Medulla oblongata (tissue), 1 donor: Measurements from ENCODE around the gene STEAP4.

ENCODE experiments used
- DNase-seq: peaks from one replicate; pipeline ENCODE4 v3.0.0-alpha.2; 2015; ENCODE audit errors: extremely low spot score

The STEAP4 gene

DNA sequence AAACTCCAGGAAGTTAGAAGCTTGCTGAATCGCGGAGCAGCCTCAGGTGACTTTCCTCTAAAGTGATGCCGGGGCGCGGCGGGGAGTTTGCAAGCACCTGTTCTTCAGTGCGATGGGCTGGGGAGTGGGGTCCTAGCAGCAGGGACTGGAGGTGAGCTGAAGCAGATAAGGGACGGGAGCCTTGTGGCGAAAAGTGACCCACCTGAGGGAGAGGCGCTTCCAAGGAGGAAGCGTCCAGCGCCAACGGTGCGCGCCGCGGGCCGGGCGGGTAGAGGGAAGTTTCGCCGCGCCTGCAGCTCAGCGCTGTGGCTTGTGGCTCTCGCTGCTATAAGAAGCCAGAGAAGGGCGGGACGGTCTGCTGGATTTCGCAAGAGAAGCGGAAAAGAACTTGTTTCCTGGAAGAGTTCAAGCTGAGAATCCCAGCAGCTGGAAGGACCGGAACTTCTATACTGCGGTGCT is at the start of gene STEAP4:
TSS of gene STEAP4 (minus strand) at position 305 of the 459 bp plus-strand sequence. CDS start 22,625 bp downstream, outside the sequence.
- peak; percentile 64 for DNase-seq

DNA sequence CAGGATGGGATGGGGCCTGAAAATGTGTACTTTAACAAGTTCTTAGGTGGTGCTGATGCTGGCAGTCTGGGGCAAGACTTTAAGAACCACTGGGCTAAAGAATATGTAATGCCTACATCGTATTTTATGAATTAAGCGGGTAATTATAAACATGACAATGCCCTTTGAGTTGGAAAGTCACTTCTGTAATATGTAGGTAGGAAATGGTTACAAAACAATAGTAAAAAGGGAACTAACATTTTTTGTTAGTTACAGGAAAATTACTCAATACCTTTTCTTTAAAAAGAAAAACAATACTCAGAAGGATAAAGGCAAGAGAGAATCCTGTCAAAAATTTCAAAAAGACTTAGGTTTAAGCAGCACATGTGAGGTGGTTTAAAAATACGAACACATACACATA is 48.3 kb upstream of the STEAP4 start:
- DNase-seq, result no peak

DNA sequence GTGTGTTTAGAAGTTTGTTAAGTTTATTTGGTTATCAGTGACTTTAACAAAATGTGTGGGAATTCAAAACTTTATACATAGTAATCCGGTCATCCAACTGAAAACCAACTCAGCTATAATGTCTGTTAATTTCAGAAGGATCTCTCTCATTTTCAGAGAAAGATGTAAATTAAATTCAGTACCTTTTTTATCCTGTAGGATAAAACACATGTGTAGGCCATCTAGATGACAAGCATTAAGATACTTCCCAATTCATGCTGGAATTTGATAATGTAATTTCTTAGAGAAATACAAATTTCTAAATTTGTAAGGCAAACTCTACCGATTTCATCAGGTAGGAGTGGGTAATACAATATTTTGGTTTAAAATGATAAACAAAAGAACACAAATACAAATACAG is 43.4 kb upstream of the STEAP4 start:
- DNase-seq, result no peak

- no peak for DNase-seq
Observed at GRCh38 chr7:88347517-88347916, 40.8 kb upstream of the STEAP4 start.

DNA sequence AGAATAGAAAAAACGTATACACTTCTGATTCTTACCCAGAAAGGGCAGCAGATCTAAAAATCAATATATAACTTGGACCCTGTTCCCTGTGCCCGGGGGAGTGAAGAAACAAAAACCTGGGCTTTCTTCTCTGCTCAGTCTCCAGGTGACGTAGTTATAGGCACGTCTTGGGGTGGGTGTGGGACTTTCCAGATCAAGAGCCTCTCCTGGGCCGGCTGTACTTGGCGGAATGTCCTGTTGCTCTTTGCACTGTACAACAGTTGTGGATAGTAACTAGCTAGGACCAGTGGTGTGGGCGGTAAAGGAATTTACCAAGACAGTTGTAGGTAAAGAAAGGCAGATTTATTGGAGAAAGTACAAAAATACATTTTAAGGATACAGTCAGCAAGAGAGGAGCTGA is 40.4 kb upstream of the STEAP4 start:
- DNase-seq, result no peak

- DNase-seq, result no peak
Observed at GRCh38 chr7:88346357-88346756, 39.7 kb upstream of the STEAP4 start.

- peak; percentile 55 for DNase-seq
Observed at GRCh38 chr7:88344956-88345832, 38.5 kb upstream of the STEAP4 start.

DNA sequence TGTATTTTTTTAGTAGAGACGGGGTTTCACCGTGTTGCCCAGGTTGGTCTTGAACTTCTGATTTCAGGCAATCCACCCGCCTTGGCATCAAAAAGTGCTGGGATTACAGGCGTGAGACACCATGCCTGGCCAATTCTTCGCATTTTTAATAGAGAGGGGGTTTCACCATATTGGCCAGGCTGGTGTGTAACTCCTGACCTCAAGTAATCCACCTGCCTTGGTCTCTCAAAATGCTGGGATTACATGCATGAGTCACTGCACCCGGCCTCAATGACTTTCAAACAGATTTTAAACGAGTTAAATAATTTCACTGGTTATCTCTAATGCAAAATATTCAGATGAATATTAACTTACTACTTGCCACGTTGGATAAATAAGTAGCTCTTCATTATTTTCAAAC is 37.6 kb upstream of the STEAP4 start:
- DNase-seq, result no peak

DNA sequence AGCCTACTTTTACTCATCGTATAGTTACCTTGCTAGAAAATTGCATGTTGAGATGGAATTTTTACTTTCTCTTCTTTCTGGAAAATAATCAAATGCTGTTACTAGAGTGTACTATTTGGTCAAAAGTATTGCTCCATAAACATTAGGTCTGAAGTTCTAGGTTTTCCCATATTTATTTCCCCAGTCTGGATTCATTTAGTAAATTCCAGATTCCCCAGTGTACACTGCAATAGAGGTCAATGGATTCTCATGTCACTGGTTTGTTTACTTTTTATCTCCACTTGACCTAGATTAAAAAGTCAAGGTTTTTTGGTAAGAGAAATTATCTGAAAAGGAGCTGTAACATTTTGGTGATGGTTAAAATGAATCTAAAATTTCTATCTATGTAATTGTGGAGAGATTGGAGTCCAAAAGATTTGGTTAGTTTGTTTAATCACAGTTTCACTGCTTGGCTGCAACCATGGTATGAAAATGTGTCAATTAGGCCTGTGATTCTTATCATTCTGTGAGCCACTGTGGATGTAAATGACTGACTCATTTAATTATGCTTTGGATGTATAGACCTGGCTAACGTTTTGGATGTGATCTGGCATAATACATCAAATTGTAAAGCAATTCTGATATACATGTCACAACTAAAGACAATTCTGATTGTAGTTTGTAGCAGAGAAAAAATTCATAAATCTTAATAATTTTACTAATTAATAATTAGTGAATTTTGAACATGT is 32.7 kb upstream of the STEAP4 start:
- DNase-seq, result no peak

GRCh38 chr7:88338503-88338902 is 31.8 kb upstream of the STEAP4 start:
- no peak for DNase-seq

DNA sequence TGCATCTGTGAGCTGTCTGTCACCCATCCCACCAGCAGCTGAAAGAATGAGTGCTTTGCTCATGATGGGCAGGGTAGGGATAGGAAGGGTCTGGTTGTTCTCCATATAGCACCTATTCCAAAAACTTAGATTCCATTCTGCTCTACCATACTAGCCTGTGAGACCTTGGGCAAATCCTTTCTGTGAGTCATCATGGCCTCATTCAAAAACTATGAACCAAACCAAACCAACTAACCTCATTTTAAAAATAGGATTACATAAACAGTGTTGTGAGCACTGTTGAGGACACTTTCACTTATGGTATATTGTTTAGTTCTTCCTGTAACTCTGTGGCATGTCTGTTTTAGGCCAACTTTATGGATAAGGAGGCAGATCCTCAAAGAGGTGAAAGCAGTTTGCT is 30.9 kb upstream of the STEAP4 start:
- DNase-seq, result no peak

DNA sequence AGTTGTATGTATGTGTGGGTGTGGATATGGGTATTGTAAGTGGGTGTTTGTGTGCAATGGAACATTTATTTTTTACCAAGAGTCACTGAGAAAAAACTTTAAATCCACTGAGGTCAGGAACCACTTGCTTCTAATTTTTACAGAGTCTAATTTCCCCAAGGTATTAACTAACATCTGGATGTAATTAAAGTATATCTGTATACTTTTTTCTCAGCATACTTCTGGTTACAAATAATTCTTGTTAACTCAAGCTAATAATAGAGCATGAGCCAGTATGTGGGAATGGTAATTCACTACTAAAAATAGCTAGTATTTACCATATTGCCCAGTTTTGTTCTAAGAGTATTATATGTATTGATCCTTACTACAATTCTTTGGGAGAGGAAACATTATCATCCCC is 24.6 kb upstream of the STEAP4 start:
- DNase-seq, result no peak

- DNase-seq, result no peak
Observed at GRCh38 chr7:88329532-88330463, 23.1 kb upstream of the STEAP4 start.

GRCh38 chr7:88328787-88329186 is 22.1 kb upstream of the STEAP4 start:
- no peak for DNase-seq

GRCh38 chr7:88324699-88325098 is 18.0 kb upstream of the STEAP4 start:
- DNase-seq, result no peak

DNA sequence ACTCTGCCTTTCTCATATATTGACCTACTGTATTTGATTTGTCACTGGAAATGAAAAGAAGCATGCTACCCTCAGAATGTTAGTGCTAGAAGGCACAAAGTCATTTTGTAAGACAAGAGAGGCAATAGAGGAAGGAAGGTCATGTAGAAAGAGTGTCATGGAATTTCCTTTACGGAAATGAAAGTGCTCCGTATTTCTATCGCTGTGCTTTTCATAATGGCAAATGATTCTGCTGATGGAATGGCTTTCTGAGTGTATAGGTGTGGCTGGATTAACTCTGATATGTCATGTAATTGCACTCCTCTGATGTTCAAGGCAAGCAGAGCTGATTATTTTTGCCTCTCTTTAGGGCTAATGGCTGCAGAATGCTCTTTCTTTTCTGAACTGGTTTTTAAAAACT is 15.5 kb upstream of the STEAP4 start:
- DNase-seq, result peak; percentile 52

- DNase-seq, result no peak
Observed at GRCh38 chr7:88321694-88322093, 15.0 kb upstream of the STEAP4 start.

DNA sequence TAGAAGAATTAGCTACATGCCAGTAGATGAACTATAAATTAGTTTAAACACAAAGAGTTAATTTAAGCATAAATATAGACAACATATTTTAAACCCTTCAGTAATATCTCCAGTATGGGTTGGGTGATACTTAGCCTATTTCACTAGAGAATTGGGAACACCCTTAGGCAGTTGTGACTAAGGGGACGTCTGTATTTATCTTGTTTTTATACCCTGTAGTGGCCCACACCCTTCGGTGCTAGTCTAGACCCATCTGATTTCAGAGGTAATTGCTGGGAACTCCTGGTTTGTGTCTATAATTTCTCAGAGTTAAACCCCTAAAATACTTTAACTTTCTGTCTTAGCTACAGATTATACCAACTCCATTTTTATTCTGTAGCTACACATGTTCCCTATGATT is 11.5 kb upstream of the STEAP4 start:
- DNase-seq, result no peak

- peak; percentile 13 for DNase-seq
Observed at GRCh38 chr7:88317422-88317821, 10.7 kb upstream of the STEAP4 start.

GRCh38 chr7:88316456-88316855 is 9.8 kb upstream of the STEAP4 start:
- DNase-seq, result no peak

GRCh38 chr7:88315522-88315921 is 8.8 kb upstream of the STEAP4 start:
- DNase-seq, result no peak

- DNase-seq, result peak; percentile 4
Observed at GRCh38 chr7:88314061-88314491, 7.4 kb upstream of the STEAP4 start.
